Skeletal muscle tissue (tissue), 4 donors: ENCODE results near the gene POLRMT. TPM values are rescaled to one million over a fixed set of nuclear protein-coding genes. Genes with fewer than 3 reads are reported as not detected.

Experiments
- H3K27ac ChIP-seq: one replicate; pipeline ENCODE4 v1.7.0; 2013; ENCODE audit warnings: mild to moderate bottlenecking, low read depth, low read length, inconsistent platforms
- H3K27me3 ChIP-seq, 3 donors: one replicate each; pipeline ENCODE4 v1.7.0; 2013; ENCODE audit warnings: low read length in 3 of 3; ENCODE audit not compliant: control insufficient read depth in 3 of 3, insufficient read depth in 3 of 3
- H3K36me3 ChIP-seq, 3 donors: one replicate each; pipeline ENCODE4 v1.7.0; 2013; ENCODE audit warnings: low read length in 3 of 3; ENCODE audit not compliant: control insufficient read depth in 3 of 3, insufficient read depth in 3 of 3
- H3K4me1 ChIP-seq, 3 donors: one replicate each; pipeline ENCODE4 v1.7.0; 2013; ENCODE audit warnings: low read length in 3 of 3, mild to moderate bottlenecking in 3 of 3; ENCODE audit not compliant: control insufficient read depth in 3 of 3, insufficient read depth in 3 of 3
- H3K4me3 ChIP-seq, 3 donors: one replicate each; pipeline ENCODE4 v1.7.0; 2013; ENCODE audit warnings: low read length in 3 of 3
- H3K9ac ChIP-seq, 3 donors: one replicate each; pipeline ENCODE4 v1.7.0; 2013; ENCODE audit warnings: low read length in 3 of 3, mild to moderate bottlenecking in 3 of 3, moderate library complexity in 2 of 3, low read depth in 1 of 3
- H3K9me3 ChIP-seq, 3 donors: one replicate each; pipeline ENCODE4 v1.7.0; 2013; ENCODE audit warnings: low read length in 3 of 3; ENCODE audit not compliant: control insufficient read depth in 3 of 3
- total RNA-seq: library from RNA; depleted of rRNA; stranded (reverse); fragments of >200 nt; gene quantifications from one replicate; pipeline ENCODE4 v1.2.3, GENCODE V29; 2014
- donor health status: Osteomylitis.

The POLRMT gene
- total RNA-seq, 1 donor from 2014 or later, result 17.7 TPM

DNA sequence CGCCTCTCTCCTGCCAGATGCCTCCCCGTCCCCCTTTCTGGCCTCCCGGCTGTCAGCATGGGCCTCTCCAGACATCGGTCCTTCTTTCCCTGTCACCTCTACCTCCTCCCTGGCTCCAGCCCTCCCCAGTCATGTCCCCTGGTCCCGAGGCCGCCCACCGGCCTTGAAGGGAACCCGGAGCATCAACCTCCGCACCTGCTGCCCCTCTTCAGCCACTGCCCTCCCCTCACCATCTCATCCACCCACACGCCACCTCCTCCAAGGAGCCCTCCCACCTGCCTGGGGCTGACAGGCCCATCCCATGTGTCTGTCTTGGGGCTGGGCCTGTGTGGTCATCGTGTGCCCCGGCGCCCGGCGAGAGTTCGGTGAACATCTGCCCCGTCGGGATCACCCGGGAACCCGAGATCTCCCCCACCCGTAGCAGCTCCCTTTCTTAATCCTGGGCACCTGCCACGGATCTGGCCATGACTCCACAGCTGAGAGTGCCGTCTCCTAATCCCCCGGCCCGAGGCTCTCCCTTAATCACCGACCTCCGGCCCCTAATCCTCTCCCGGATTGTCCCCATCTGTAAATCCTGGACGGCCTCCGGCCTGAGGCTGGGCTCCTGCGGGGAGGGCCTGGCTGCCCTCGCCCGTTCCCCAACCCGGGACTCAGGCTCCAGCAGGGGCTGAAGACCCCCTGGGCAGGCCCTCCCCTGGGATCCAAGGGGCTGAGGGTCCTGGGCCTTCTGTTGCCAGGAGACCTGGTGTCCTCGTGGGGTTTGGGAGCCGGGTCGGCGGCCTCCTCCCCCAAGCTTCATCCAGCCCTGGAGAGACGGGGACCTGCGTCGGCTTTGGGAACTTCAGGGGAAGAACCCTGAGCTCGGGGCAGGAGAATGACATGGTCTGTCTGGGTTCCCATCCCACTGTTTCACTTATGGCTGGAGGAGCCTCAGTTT is 37.7 kb downstream of the POLRMT start:
- Histone ChIP-seq H3K4me1 (no peaks in the 10 kb centered on the region), H3K9ac (no peak overlapping the region), H3K4me3 (no peak overlapping the region), H3K9me3 (no peaks in the 10 kb centered on the region), H3K27ac (no peak overlapping the region), H3K36me3 (no peaks in the 10 kb centered on the region), H3K27me3 (peaks cover 28 to 54% (median 39%) of the 10 kb centered on the region in 3 donors)

GRCh38 chr19:594265-594870 is 39.0 kb downstream of the POLRMT start:
- H3K36me3 ChIP-seq, result no peaks in the 10 kb centered on the region
- H3K4me1 ChIP-seq, result no peaks in the 10 kb centered on the region
- H3K27me3 ChIP-seq, result peaks cover 29 to 55% (median 39%) of the 10 kb centered on the region in 3 donors

DNA sequence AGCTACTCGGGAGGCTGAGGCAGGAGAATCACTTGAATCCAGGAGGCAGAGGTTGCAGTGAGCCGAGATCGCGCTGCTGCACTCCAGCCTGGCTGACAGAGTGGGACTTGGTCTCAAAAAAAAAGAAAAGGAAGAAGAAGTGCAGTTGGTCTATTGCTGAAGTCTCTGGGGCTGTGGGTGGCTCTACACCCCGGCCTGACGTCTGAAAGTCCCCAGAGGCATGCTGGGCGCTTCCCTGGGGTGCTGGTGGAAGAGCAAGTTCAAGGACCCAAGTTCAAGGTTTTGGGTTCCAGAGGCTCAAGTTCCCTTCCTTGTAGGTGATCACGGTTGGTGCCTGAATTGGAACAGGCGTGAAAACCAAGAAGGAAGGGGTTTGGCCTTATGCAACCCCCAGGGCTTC is 39.8 kb downstream of the POLRMT start:
- Histone ChIP-seq H3K27ac (no peak overlapping the region), H3K27me3 (peaks cover 37 to 63% (median 44%) of the 10 kb centered on the region in 3 donors), H3K36me3 (no peaks in the 10 kb centered on the region), H3K4me3 (no peak overlapping the region), H3K9me3 (no peaks in the 10 kb centered on the region), H3K9ac (no peak overlapping the region), H3K4me1 (no peaks in the 10 kb centered on the region)

More at GRCh38 chr19:594265-594870, 39.0 kb downstream of the POLRMT start:
- Histone ChIP-seq H3K4me3 (no peak overlapping the region), H3K27ac (no peak overlapping the region), H3K9me3 (no peaks in the 10 kb centered on the region), H3K9ac (no peak overlapping the region)

GRCh38 chr19:593055-593454 is 40.3 kb downstream of the POLRMT start:
- peaks cover 0 to 1% (median 0%) of the 10 kb centered on the region in 3 donors for H3K4me1 ChIP-seq
- no peaks in the 10 kb centered on the region for H3K9me3 ChIP-seq
- H3K27me3 ChIP-seq, result peaks cover 42 to 67% (median 49%) of the 10 kb centered on the region in 3 donors
- H3K36me3 ChIP-seq, result no peaks in the 10 kb centered on the region
- H3K27ac ChIP-seq, result no peak overlapping the region
- no peak overlapping the region for H3K4me3 ChIP-seq
- no peak overlapping the region for H3K9ac ChIP-seq

DNA sequence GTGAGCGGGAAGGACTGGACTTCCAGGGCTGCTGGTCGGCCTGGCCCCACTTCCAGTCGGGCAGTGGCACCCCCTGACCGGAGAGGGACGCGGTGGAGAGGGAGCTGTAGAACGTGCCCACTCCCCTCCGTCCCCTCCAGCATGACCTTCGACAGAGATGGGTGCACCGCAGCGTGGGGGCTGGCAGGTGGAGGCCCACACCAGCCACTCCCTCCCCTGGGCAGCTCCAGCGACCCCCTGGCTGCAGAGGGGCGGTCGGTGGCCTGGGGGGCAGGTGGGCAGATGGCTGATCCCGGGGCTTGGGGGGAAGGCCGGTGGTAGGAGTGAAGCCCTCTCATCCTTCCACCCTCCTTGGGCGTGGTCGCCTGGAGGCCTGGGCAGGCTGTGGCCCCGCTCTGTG is 41.2 kb downstream of the POLRMT start:
- Histone ChIP-seq H3K27me3 (peaks cover 42 to 65% (median 50%) of the 10 kb centered on the region in 3 donors), H3K4me3 (no peak overlapping the region), H3K36me3 (no peaks in the 10 kb centered on the region), H3K27ac (no peak overlapping the region), H3K9me3 (no peaks in the 10 kb centered on the region), H3K9ac (no peak overlapping the region), H3K4me1 (peaks cover 0 to 3% (median 0%) of the 10 kb centered on the region in 3 donors)

DNA sequence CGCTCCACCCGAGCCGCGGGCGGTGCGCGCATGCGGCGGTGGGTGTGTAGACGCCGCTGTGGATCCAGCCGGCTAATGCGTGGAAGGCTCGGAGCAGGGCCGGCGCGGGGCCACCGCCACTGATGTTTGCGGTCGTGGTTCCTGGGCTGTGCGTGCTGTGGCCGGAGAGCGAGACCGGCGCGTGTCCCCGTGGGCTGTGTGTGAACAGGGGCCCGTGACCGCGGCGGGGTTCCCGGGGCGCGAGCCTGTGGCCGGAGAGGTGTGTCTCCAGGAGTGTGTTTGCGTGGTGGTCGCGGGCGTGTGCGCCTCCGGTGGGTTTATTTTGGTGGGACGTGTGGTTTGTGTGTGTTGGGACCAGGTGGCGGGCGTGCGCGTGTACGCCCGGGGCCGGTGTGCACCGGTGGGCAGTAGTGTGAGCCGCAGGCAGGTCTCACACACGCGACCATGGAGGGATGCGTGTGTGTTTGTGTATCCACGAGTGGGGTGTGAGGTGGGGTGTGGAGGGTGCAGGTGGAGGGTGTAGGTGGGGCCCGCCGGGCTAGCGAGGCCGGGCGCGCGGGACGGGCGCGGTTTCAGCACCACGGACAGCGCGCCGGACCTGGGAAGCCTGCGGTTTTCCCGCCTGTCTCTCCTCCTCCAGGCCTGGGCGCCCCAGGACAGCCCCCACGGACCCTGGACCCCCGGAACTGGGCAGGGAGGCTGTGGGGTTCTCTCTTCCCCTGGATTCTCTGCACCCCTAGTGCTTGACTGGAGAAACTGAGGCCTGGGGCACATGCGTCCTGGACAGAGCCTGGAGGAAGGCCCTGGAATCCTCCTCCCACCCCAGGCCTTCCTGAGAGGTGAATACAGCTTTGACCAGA is 42.0 kb downstream of the POLRMT start:
- Histone ChIP-seq H3K36me3 (no peaks in the 10 kb centered on the region), H3K4me3 (no peak overlapping the region), H3K9ac (no peak overlapping the region), H3K27ac (no peak overlapping the region), H3K9me3 (no peaks in the 10 kb centered on the region), H3K27me3 (peaks cover 37 to 62% (median 46%) of the 10 kb centered on the region in 3 donors), H3K4me1 (peaks cover 0 to 3% (median 0%) of the 10 kb centered on the region in 3 donors)

- Histone ChIP-seq H3K27ac (no peak overlapping the region), H3K4me1 (peaks cover 0 to 3% (median 0%) of the 10 kb centered on the region in 3 donors), H3K9me3 (no peaks in the 10 kb centered on the region), H3K36me3 (no peaks in the 10 kb centered on the region), H3K9ac (no peak overlapping the region), H3K4me3 (no peak overlapping the region), H3K27me3 (peaks cover 40 to 56% (median 48%) of the 10 kb centered on the region in 3 donors)
Observed at GRCh38 chr19:590750-591098, 42.6 kb downstream of the POLRMT start.

DNA sequence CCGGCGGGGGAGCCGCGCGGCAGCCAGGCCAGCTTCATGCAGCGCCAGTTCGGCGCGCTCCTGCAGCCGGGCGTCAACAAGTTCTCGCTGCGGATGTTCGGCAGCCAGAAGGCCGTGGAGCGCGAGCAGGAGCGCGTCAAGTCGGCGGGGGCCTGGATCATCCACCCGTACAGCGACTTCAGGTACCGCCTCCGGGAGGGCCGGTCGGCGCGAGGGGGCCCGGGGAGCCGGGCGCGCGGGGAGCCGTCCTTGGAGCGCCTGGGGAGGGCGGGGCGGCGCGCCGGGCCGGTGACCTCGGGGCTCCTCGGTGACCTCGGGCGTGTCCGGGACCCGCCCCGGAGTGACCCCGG is 43.0 kb downstream of the POLRMT start:
- Histone ChIP-seq H3K36me3 (no peaks in the 10 kb centered on the region), H3K27me3 (peaks cover 41 to 55% (median 50%) of the 10 kb centered on the region in 3 donors), H3K9ac (no peak overlapping the region), H3K4me1 (peaks cover 0 to 3% (median 0%) of the 10 kb centered on the region in 3 donors), H3K9me3 (no peaks in the 10 kb centered on the region), H3K4me3 (no peak overlapping the region), H3K27ac (no peak overlapping the region)

- peaks cover 41 to 52% (median 48%) of the 10 kb centered on the region in 3 donors for H3K27me3 ChIP-seq
- H3K27ac ChIP-seq, result no peak within 1 kb of the TSS
- peaks cover 0 to 3% (median 0%) of the 10 kb centered on the region in 3 donors for H3K4me1 ChIP-seq
- H3K9ac ChIP-seq, result no peak within 1 kb of the TSS
- H3K9me3 ChIP-seq, result no peaks in the 10 kb centered on the region
- H3K4me3 ChIP-seq, result no peak within 1 kb of the TSS
- H3K36me3 ChIP-seq, result no peaks in the 10 kb centered on the region
Observed at GRCh38 chr19:589693-590395, 43.5 kb downstream of the POLRMT start, which contains the start of gene HCN2. HCN2 (plus strand) TSS chr19:589881; CDS start chr19:589946, 65 bp downstream.
